GM12878 (cell line): ENCODE data around the gene MAP4K2. TPM values are rescaled to one million over a fixed set of nuclear protein-coding genes. Genes with fewer than 3 reads are reported as not detected.

Source experiments
- ATAC-seq: fragments of 200-7000 bp; cut with Tn5 transposase; 3 replicates; pipeline ENCODE4 v1.9.1; 2020; ENCODE audit warnings: mild to moderate bottlenecking, moderate library complexity
- BruUV-seq: library from RNA; stranded (reverse); fragments of 400-500 nt; replicated peaks from 2 replicates; lab custom pipeline; 2021; lab: Mats Ljungman, UMichigan
- CTCF ChIA-PET: fragments of 300-600 bp; sonication (Branson Sonifier 250); formaldehyde crosslinking; extraction: SDS; loops from one replicate; lab custom pipeline; 2021; ENCODE audit warnings: inconsistent platforms; lab: Yijun Ruan, JAX
- POLR2A ChIA-PET: fragments of 350-600 bp; formaldehyde crosslinking; extraction: SDS; loops from one replicate; lab custom pipeline; 2021; ENCODE audit warnings: inconsistent platforms; lab: Charles Lee
- RAD21 ChIA-PET: fragments of 300-600 bp; sonication (Branson Sonifier 250); formaldehyde crosslinking; loops from one replicate; lab custom pipeline; 2023; ENCODE audit warnings: antibody characterized with exemption; ENCODE audit not compliant: unreplicated experiment; lab: Charles Lee
- SMC1A ChIA-PET: fragments of 300-600 bp; sonication (Branson Sonifier 250); formaldehyde crosslinking; loops from one replicate; lab custom pipeline; 2023; ENCODE audit not compliant: unreplicated experiment, uncharacterized antibody; lab: Charles Lee
- DNase-seq: peaks from one replicate; pipeline ENCODE4 v3.0.0-alpha.2; 2011; ENCODE audit warnings: low read depth, low spot score
- FAIRE-seq: peaks from 3 replicates; lab custom pipeline; 2011; peaks lifted over from hg19 to GRCh38; lab: Jason Lieb, UNC
- H2AFZ ChIP-seq: 2 replicates; pipeline ENCODE4 v1.6.0; 2011; ENCODE audit warnings: low read depth, low read length, control low read depth; ENCODE audit not compliant: control insufficient read depth
- H3K27ac ChIP-seq: 2 replicates; pipeline ENCODE4 v1.5.1; 2011; ENCODE audit warnings: control low read depth; ENCODE audit not compliant: control insufficient read depth, insufficient read depth
- H3K27me3 ChIP-seq, 2 experiments: replicated peaks in 1 of 2; 2 replicates each; pipeline versions ENCODE4 v1.6.0 to v1.6.1; 2011; ENCODE audit warnings: low read length in 1 of 2; ENCODE audit not compliant: control insufficient read depth in 2 of 2, insufficient read depth in 2 of 2
- H3K36me3 ChIP-seq, 2 experiments: 2 replicates each; pipeline ENCODE4 v1.5.1; 2011; ENCODE audit warnings: low read length in 1 of 2; ENCODE audit not compliant: control insufficient read depth in 2 of 2, insufficient read depth in 2 of 2
- H3K4me1 ChIP-seq: 2 replicates; pipeline ENCODE4 v1.6.1; 2011; ENCODE audit warnings: mild to moderate bottlenecking, low read length, moderate library complexity, mixed read lengths; ENCODE audit not compliant: control insufficient read depth, insufficient read depth
- H3K4me2 ChIP-seq: 2 replicates; pipeline ENCODE4 v1.6.0; 2011; ENCODE audit warnings: control low read depth; ENCODE audit not compliant: control insufficient read depth, insufficient read depth
- H3K4me3 ChIP-seq: fragments of 200-600 bp; sonication (generic); 2 replicates; pipeline ENCODE4 v1.5.1; 2016
- H3K79me2 ChIP-seq: 2 replicates; pipeline ENCODE4 v1.6.0; 2011; ENCODE audit warnings: low read length; ENCODE audit not compliant: control insufficient read depth, insufficient read depth
- H3K9ac ChIP-seq: 2 replicates; pipeline ENCODE4 v1.8.0; 2011; ENCODE audit warnings: low read length, control low read depth, mixed read lengths; ENCODE audit not compliant: control insufficient read depth, insufficient read depth
- H3K9me3 ChIP-seq: replicated peaks from 3 replicates; pipeline ENCODE4 v1.5.1; 2011; ENCODE audit warnings: mild to moderate bottlenecking, low read length; ENCODE audit not compliant: control insufficient read depth, insufficient read depth
- H4K20me1 ChIP-seq: 2 replicates; pipeline ENCODE4 v1.6.0; 2011; ENCODE audit not compliant: control insufficient read depth, insufficient read depth
- HCFC1 ChIP-seq: fragments of 150-350 bp; IDR thresholded peaks from 2 replicates; pipeline ENCODE4 v1.6.1; 2014; ENCODE audit warnings: low read length
- HDGF ChIP-seq: fragments of 450-650 bp; IDR thresholded peaks from 2 replicates; pipeline ENCODE4 v1.6.1; 2016; ENCODE audit warnings: antibody characterized with exemption
- NBN ChIP-seq: fragments of 450-650 bp; IDR thresholded peaks from 2 replicates; pipeline ENCODE4 v1.6.1; 2016
- NFIC ChIP-seq: IDR thresholded peaks from 2 replicates; pipeline ENCODE4 v1.6.1; 2012; ENCODE audit warnings: low read depth, mild to moderate bottlenecking, inconsistent platforms, low read length, moderate library complexity
- RB1 ChIP-seq: fragments of 450-650 bp; formaldehyde crosslinking; IDR thresholded peaks from 2 replicates; pipeline ENCODE4 v1.6.1; 2017; ENCODE audit warnings: mild to moderate bottlenecking, borderline replicate concordance
- WGBS: methylation state at CpG from one replicate; pipeline ENCODE4 v1.1.6; 2016; ENCODE audit warnings: low lambda C conversion rate; ENCODE audit not compliant: insufficient replicate concordance, insufficient coverage; ENCODE audit errors: missing lambda C conversion rate; 5-methylcytosine and 5-hydroxymethylcytosine counted together
- in situ Hi-C: fragments of 300-500 bp; cut with MboI; formaldehyde crosslinking; loops from 9 replicates; pipeline ENCODE4 v1.14.3; 2018; ENCODE audit warnings: mixed read lengths
- intact Hi-C: fragments of 100-400 bp; cut with micrococcal nuclease; formaldehyde crosslinking; loops from one replicate; pipeline ENCODE4 v1.14.2; 2022; ENCODE audit not compliant: unreplicated experiment
- polyA plus RNA-seq, 11 experiments: library from polyadenylated mRNA; depleted of rRNA in 4 of 11; unstranded in 6 of 11; stranded (reverse) in 5 of 11; fragments of >200 nt; fragmentation: Nextera tagmentation in 4 of 11; fragmentation: Illumina TruSeq in 1 of 11; extraction: Ambion mirVana in 4 of 11; extraction: Trizol in 1 of 11; gene quantifications; 1 replicate in 1 of 11; 2 replicates in 10 of 11; pipeline versions ENCODE4 v1.2.1 to v1.2.3, GENCODE V29; 2011 to 2016; ENCODE audit warnings: inconsistent platforms in 2 of 11, missing spikeins in 2 of 11, low read depth in 1 of 11
- total RNA-seq, 4 experiments: library from RNA; depleted of rRNA in 3 of 4; stranded (reverse); fragments of >200 nt in 3 of 4; fragmentation: Illumina TruSeq in 1 of 4; extraction: Trizol in 1 of 4; gene quantifications; 2 replicates each; pipeline versions ENCODE4 v1.2.1 to v1.2.3, GENCODE V29; 2013 to 2021

MAP4K2 gene
- total and polyA plus RNA-seq, 10 of the 15 experiments (the other 5 are each of a cell fraction or from before 2014, with no cell fraction given) = 0.98 to 78.1 (median 48.9) TPM

DNA sequence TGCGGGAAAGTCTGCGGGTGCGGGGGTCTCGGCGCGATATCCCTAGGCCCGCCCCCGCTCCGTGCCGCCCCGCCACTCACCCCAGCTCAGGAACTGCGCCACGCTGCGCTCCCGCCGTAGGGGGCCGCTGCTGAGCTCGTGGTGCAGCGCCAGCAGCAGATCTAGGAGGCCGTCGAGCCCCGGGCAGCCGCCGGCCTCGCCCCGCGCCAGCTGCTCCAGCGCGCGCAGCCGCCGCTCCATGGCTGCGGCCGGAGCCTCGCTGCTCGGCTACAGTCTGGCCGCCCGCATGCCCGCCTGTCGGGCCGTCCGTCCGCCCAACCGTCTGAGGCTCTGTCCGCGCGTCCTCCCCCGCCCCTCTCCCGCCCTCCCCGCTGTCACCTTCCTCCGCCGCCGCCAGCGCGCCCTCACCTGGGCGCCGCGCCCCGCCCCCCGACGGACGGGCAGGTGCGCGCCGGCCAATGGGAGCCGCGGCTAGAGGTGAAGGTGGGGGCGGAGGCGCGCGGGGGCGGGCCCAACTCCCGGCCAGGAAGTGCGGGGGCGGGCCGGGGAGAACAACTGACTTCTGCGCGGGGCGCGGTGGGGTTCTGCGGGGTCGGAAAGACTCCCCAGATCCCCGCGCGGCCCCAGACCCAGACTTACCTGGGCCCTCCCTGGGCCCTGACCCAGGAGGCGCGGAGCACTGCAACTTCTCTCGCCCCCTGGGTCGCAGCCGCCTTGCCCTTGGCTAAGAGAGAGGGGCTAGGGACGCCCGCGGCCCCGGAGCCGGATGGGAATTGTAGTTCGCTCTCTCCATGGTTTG lies 41.5 kb upstream of the MAP4K2 start, which contains the start of gene CDC42BPG (continued):
- no peak for TF ChIP-seq RB1
- peak; percentile 25; the same call in 1 of the 2 replicates for TF ChIP-seq HCFC1

DNA sequence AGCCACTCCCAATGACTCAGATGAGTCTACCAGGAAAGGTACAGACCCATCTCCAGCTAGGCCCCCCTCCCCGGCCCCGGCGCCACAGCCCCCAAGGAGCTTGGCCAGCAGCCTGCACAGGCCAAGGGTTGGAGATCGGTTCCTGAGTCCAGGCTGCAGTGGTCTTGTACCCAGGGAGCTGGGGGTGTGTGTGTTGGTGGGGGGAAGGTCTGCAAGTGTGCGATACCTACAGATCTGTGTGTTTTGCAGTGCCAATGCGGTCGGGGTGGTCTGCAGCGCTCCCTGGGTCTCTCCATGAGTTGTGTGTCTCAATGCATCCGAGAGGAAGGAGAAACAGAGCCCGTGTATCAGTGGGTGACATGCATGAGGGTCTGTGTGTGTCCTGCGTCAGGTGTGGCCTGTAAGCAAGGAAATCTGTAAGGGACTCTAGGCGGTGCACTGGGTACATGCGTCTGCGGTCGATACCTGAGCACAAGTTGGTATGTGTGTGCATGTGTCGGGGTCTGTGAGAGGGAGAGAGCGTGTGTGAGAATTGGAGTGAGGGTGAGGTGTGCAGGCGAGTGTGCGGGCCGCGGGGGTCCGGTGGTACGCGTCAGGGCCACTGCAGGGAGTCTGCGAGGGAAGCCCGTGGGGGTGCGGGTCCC lies 40.8 kb upstream of the MAP4K2 start:
- SMC1A ChIA-PET = interaction anchor here (0.6 to 1.5 kb wide), 6 partner anchors 24 to 485 kb away, joined by 3 to 5 read pairs (median 3); no protein-coding TSS in a partner anchor
- no TSS peak for BruUV-seq
- RAD21 ChIA-PET = interaction anchor here (0.6 to 12.9 kb wide), 10 partner anchors 20 to 171 kb away, joined by 3 to 316 read pairs (median 4); partner anchors contain the start of genes ARL2, BATF2, MEN1 and SF1
- intact Hi-C loops = loop anchor here (10.0 kb wide), 1 partner anchor 411 kb away; no protein-coding TSS in a partner anchor
- H3K27ac ChIP-seq = no peak overlapping the region
- peak overlapping the region; percentile 28 for H2AFZ ChIP-seq
- H3K4me1 ChIP-seq = peaks cover 24% of the 10 kb centered on the region
- no peaks in the 10 kb centered on the region for H3K36me3 ChIP-seq
- in situ Hi-C loops = no loop called here
- 51% methylated on average over 26 of the region's 27 CpGs for WGBS
- no peaks in the 10 kb centered on the region for H3K9me3 ChIP-seq
- no peak for ATAC-seq
- TF ChIP-seq NBN = 0 out of 2 replicates have a peak, but pooled peaks have one; percentile 36
- no peak for TF ChIP-seq NFIC
- TF ChIP-seq HDGF = peak; percentile 59; the same call in 1 of the 2 replicates
- no peak overlapping the region for H3K9ac ChIP-seq
- no peak for FAIRE-seq
- H3K4me3 ChIP-seq = peak overlapping the region; percentile 70; the same call in 1 of the 2 replicates
- POLR2A ChIA-PET = interaction anchor here (1.0 to 12.2 kb wide), 4 partner anchors 20 to 278 kb away, joined by 3 to 232 read pairs (median 3); partner anchors contain the start of genes FAU, MRPL49 and SF1
- no peak for DNase-seq
- no peaks in the 10 kb centered on the region for H3K27me3 ChIP-seq
- no peaks in the 10 kb centered on the region for H4K20me1 ChIP-seq
- CTCF ChIA-PET = interaction anchor here (0.6 to 28.8 kb wide), 13 partner anchors 8 to 382 kb away, joined by 3 to 1208 read pairs (median 3); partner anchors contain the start of genes ARL2, CAPN1 and EHD1
- H3K79me2 ChIP-seq = no peaks in the 10 kb centered on the region
- peak overlapping the region; percentile 60 for H3K4me2 ChIP-seq
